Measurements from ENCODE around the gene CHCHD6.

CHCHD6 gene

GRCh38 chr3:126749547-126749875, 45.5 kb downstream of the CHCHD6 start:
- H2BK120ac ChIP-seq (ENCODE audit: low read depth, low read length): no peak overlapping the region
- no peak overlapping the region for H3K9ac ChIP-seq (ENCODE audit: low read depth, low read length, poor library complexity)
- H3K36me3 ChIP-seq (replicated peaks in 1 of 2; ENCODE audit: control insufficient read depth in 2 of 2, insufficient read depth in 2 of 2, low read length in 2 of 2): no peaks in the 10 kb centered on the region
- H4K8ac ChIP-seq (ENCODE audit: low read depth, low read length): no peak overlapping the region
- no peak overlapping the region for H3K27ac ChIP-seq (replicated peaks; ENCODE audit: low read length)
- no peak overlapping the region for H3K18ac ChIP-seq (ENCODE audit: low read length)
- no peak overlapping the region for H2BK15ac ChIP-seq (ENCODE audit: low read length)
- no peak overlapping the region for H3K4me3 ChIP-seq (ENCODE audit: low read length in 2 of 2)
- H3K4ac ChIP-seq (ENCODE audit: low read length): no peak overlapping the region
- no peaks in the 10 kb centered on the region for H3K9me3 ChIP-seq (replicated peaks in 1 of 2; ENCODE audit: control insufficient read depth in 2 of 2, insufficient read depth in 1 of 2, low read depth in 1 of 2, low read length in 2 of 2)
- H2AK5ac ChIP-seq (ENCODE audit: low read depth, low read length): no peak overlapping the region
- no peak overlapping the region for H4K91ac ChIP-seq (ENCODE audit: low read depth, low read length, poor library complexity)
- H3K79me1 ChIP-seq (ENCODE audit: low read depth, low read length): no peaks in the 10 kb centered on the region
- no CpG with 5 or more reads among the region's 3 CpGs for WGBS, 2 donors (ENCODE audit: extremely low coverage in 2 of 2, insufficient read length in 2 of 2, insufficient replicate concordance in 1 of 2)
- H2BK12ac ChIP-seq (ENCODE audit: low read length): no peak overlapping the region
- no peaks in the 10 kb centered on the region for H3K27me3 ChIP-seq (ENCODE audit: control insufficient read depth in 3 of 3, insufficient read depth in 3 of 3, low read depth in 1 of 3, low read length in 3 of 3)
- H3K4me1 ChIP-seq (ENCODE audit: control insufficient read depth in 2 of 2, insufficient read depth in 1 of 2, low read depth in 1 of 2, low read length in 2 of 2): peaks cover 20 to 23% of the 10 kb centered on the region in 2 donors
- H2AFZ ChIP-seq (ENCODE audit: low read length): no peak overlapping the region
- no peak overlapping the region for H3K23ac ChIP-seq (ENCODE audit: low read depth, low read length, poor library complexity)
- no peak overlapping the region for H3K14ac ChIP-seq (ENCODE audit: low read length)
- no peak overlapping the region for H2BK5ac ChIP-seq (ENCODE audit: low read length)
- no peak overlapping the region for H3K4me2 ChIP-seq (ENCODE audit: insufficient read depth, low read length, poor library complexity, severe bottlenecking)
- no peak for DNase-seq (ENCODE audit: low spot score)

GRCh38 chr3:126749931-126750755, 46.1 kb downstream of the CHCHD6 start:
- Histone ChIP-seq H3K14ac (ENCODE audit: low read length) (no peak overlapping the region), H3K27ac (replicated peaks; ENCODE audit: low read length) (no peak overlapping the region), H2BK15ac (ENCODE audit: low read length) (no peak overlapping the region), H3K79me1 (ENCODE audit: low read depth, low read length) (no peaks in the 10 kb centered on the region), H4K8ac (ENCODE audit: low read depth, low read length) (no peak overlapping the region), H2AK5ac (ENCODE audit: low read depth, low read length) (no peak overlapping the region), H4K91ac (ENCODE audit: low read depth, low read length, poor library complexity) (no peak overlapping the region), H3K9me3 (replicated peaks in 1 of 2; ENCODE audit: control insufficient read depth in 2 of 2, insufficient read depth in 1 of 2, low read depth in 1 of 2, low read length in 2 of 2) (no peaks in the 10 kb centered on the region), H2BK5ac (ENCODE audit: low read length) (no peak overlapping the region), H2AFZ (ENCODE audit: low read length) (no peak overlapping the region), H2BK12ac (ENCODE audit: low read length) (no peak overlapping the region), H3K4me3 (ENCODE audit: low read length in 2 of 2) (no peak overlapping the region), H3K18ac (ENCODE audit: low read length) (no peak overlapping the region), H3K36me3 (replicated peaks in 1 of 2; ENCODE audit: control insufficient read depth in 2 of 2, insufficient read depth in 2 of 2, low read length in 2 of 2) (no peaks in the 10 kb centered on the region), H2BK120ac (ENCODE audit: low read depth, low read length) (no peak overlapping the region), H3K4ac (ENCODE audit: low read length) (no peak overlapping the region), H3K9ac (ENCODE audit: low read depth, low read length, poor library complexity) (no peak overlapping the region), H3K4me1 (ENCODE audit: control insufficient read depth in 2 of 2, insufficient read depth in 1 of 2, low read depth in 1 of 2, low read length in 2 of 2) (peaks cover 20 to 23% of the 10 kb centered on the region in 2 donors), H3K27me3 (ENCODE audit: control insufficient read depth in 3 of 3, insufficient read depth in 3 of 3, low read depth in 1 of 3, low read length in 3 of 3) (no peaks in the 10 kb centered on the region), H3K23ac (ENCODE audit: low read depth, low read length, poor library complexity) (no peak overlapping the region), H3K4me2 (ENCODE audit: insufficient read depth, low read length, poor library complexity, severe bottlenecking) (no peak overlapping the region)
- no peak for DNase-seq (ENCODE audit: low spot score)
- no CpG with 5 or more reads among the region's 8 CpGs for WGBS, 2 donors (ENCODE audit: extremely low coverage in 2 of 2, insufficient read length in 2 of 2, insufficient replicate concordance in 1 of 2)

GRCh38 chr3:126750756-126751121, 46.7 kb downstream of the CHCHD6 start:
- no CpG with 5 or more reads among the region's 4 CpGs for WGBS, 2 donors (ENCODE audit: extremely low coverage in 2 of 2, insufficient read length in 2 of 2, insufficient replicate concordance in 1 of 2)
- Histone ChIP-seq H4K91ac (ENCODE audit: low read depth, low read length, poor library complexity) (no peak overlapping the region), H2BK120ac (ENCODE audit: low read depth, low read length) (no peak overlapping the region), H3K4ac (ENCODE audit: low read length) (no peak overlapping the region), H3K14ac (ENCODE audit: low read length) (no peak overlapping the region), H3K27ac (replicated peaks; ENCODE audit: low read length) (no peak overlapping the region), H2AK5ac (ENCODE audit: low read depth, low read length) (no peak overlapping the region), H3K9me3 (replicated peaks in 1 of 2; ENCODE audit: control insufficient read depth in 2 of 2, insufficient read depth in 1 of 2, low read depth in 1 of 2, low read length in 2 of 2) (no peaks in the 10 kb centered on the region), H3K18ac (ENCODE audit: low read length) (no peak overlapping the region), H4K8ac (ENCODE audit: low read depth, low read length) (no peak overlapping the region), H3K4me2 (ENCODE audit: insufficient read depth, low read length, poor library complexity, severe bottlenecking) (no peak overlapping the region), H3K79me1 (ENCODE audit: low read depth, low read length) (no peaks in the 10 kb centered on the region), H2BK12ac (ENCODE audit: low read length) (no peak overlapping the region), H3K27me3 (ENCODE audit: control insufficient read depth in 3 of 3, insufficient read depth in 3 of 3, low read depth in 1 of 3, low read length in 3 of 3) (no peaks in the 10 kb centered on the region), H3K9ac (ENCODE audit: low read depth, low read length, poor library complexity) (no peak overlapping the region), H2AFZ (ENCODE audit: low read length) (no peak overlapping the region), H3K4me1 (ENCODE audit: control insufficient read depth in 2 of 2, insufficient read depth in 1 of 2, low read depth in 1 of 2, low read length in 2 of 2) (peaks cover 19 to 23% of the 10 kb centered on the region in 2 donors), H2BK5ac (ENCODE audit: low read length) (no peak overlapping the region), H3K4me3 (ENCODE audit: low read length in 2 of 2) (no peak overlapping the region), H2BK15ac (ENCODE audit: low read length) (no peak overlapping the region), H3K36me3 (replicated peaks in 1 of 2; ENCODE audit: control insufficient read depth in 2 of 2, insufficient read depth in 2 of 2, low read length in 2 of 2) (no peaks in the 10 kb centered on the region), H3K23ac (ENCODE audit: low read depth, low read length, poor library complexity) (no peak overlapping the region)
- DNase-seq (ENCODE audit: low spot score): no peak

- Histone ChIP-seq H3K79me1 (ENCODE audit: low read depth, low read length) (no peaks in the 10 kb centered on the region), H4K8ac (ENCODE audit: low read depth, low read length) (no peak overlapping the region), H3K23ac (ENCODE audit: low read depth, low read length, poor library complexity) (no peak overlapping the region), H2BK120ac (ENCODE audit: low read depth, low read length) (no peak overlapping the region), H2BK5ac (ENCODE audit: low read length) (no peak overlapping the region), H3K4me2 (ENCODE audit: insufficient read depth, low read length, poor library complexity, severe bottlenecking) (no peak overlapping the region), H3K18ac (ENCODE audit: low read length) (no peak overlapping the region), H3K4ac (ENCODE audit: low read length) (no peak overlapping the region), H3K36me3 (replicated peaks in 1 of 2; ENCODE audit: control insufficient read depth in 2 of 2, insufficient read depth in 2 of 2, low read length in 2 of 2) (no peaks in the 10 kb centered on the region), H3K9ac (ENCODE audit: low read depth, low read length, poor library complexity) (no peak overlapping the region), H2AK5ac (ENCODE audit: low read depth, low read length) (no peak overlapping the region), H3K14ac (ENCODE audit: low read length) (no peak overlapping the region), H3K4me1 (ENCODE audit: control insufficient read depth in 2 of 2, insufficient read depth in 1 of 2, low read depth in 1 of 2, low read length in 2 of 2) (peaks cover 18 to 23% of the 10 kb centered on the region in 2 donors), H3K4me3 (ENCODE audit: low read length in 2 of 2) (no peak overlapping the region), H3K27ac (replicated peaks; ENCODE audit: low read length) (no peak overlapping the region), H2BK12ac (ENCODE audit: low read length) (no peak overlapping the region), H2AFZ (ENCODE audit: low read length) (no peak overlapping the region), H3K9me3 (replicated peaks in 1 of 2; ENCODE audit: control insufficient read depth in 2 of 2, insufficient read depth in 1 of 2, low read depth in 1 of 2, low read length in 2 of 2) (no peaks in the 10 kb centered on the region), H3K27me3 (ENCODE audit: control insufficient read depth in 3 of 3, insufficient read depth in 3 of 3, low read depth in 1 of 3, low read length in 3 of 3) (no peaks in the 10 kb centered on the region), H4K91ac (ENCODE audit: low read depth, low read length, poor library complexity) (no peak overlapping the region), H2BK15ac (ENCODE audit: low read length) (no peak overlapping the region)
- no CpG with 5 or more reads among the region's 7 CpGs for WGBS, 2 donors (ENCODE audit: extremely low coverage in 2 of 2, insufficient read length in 2 of 2, insufficient replicate concordance in 1 of 2)
- DNase-seq (ENCODE audit: low spot score): no peak
These were observed 47.7 kb downstream of the CHCHD6 start for GRCh38 chr3:126751611-126752302.
